A673 (cell line): ENCODE results near the gene LRRC38.

Source experiments
- CTCF ChIP-seq: fragments of 300-800, 200-600 bp; sonication (generic); conservative IDR thresholded peaks from 2 replicates; pipeline ENCODE4 v1.5.1; 2017; ENCODE audit warnings: low read depth, mild to moderate bottlenecking, antibody characterized with exemption, low read length, moderate library complexity, mixed read lengths
- EZH2 ChIP-seq: fragments of 200-600 bp; sonication (generic); IDR thresholded peaks from 2 replicates; pipeline ENCODE4 v1.6.1; 2017; ENCODE audit warnings: borderline replicate concordance, low read depth, mild to moderate bottlenecking, mixed read lengths, antibody characterized with exemption, low read length; ENCODE audit not compliant: poor library complexity, severe bottlenecking

DNA sequence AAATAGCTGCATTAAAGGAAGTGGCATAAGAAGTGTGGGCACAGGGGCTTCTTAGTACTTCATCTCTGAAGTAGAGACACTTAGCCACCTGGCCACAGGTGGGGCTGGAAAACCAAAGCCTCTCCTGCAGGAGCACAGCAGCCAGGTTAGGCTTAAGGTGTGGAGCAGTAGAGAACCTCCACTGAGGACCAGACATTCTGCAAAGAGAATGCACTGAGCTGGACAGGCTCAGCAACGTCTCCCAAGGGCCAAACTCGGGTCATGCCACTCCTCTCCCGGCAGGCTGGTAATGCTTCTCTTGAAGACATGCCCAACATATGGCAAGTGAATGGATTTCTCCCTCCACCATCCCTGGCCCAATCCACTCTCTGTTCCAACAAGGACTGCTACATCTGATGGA lies 33.0 kb upstream of the LRRC38 start:
- TF ChIP-seq CTCF (no peak), EZH2 (no peak)
